ENCODE data around the gene DEPDC1B. TPM values are rescaled to one million over a fixed set of nuclear protein-coding genes. Genes with fewer than 3 reads are reported as not detected.
A peak's percentile ranks its signal among the peaks of the same experiment; 100 is the strongest.

The DEPDC1B gene
- total RNA-seq, 2 experiments from 2014 or later, result 46.7 to 51.1 TPM

GRCh38 chr5:60671899-60672692, 27.9 kb downstream of the DEPDC1B start:
- Mint-ChIP-seq H3K4me1 (no peaks in the 10 kb centered on the region), H3K9me3 (no peaks in the 10 kb centered on the region), H3K27me3 (no peaks in the 10 kb centered on the region), H3K4me3 (no peak overlapping the region), H3K36me3 (ENCODE audit: low read depth) (no peaks in the 10 kb centered on the region), H3K27ac (no peak overlapping the region)
- ChIA-PET POLR2A (no interaction called here), CTCF (no interaction called here)
- DNase-seq, result no peak

GRCh38 chr5:60670749-60671148, 29.2 kb downstream of the DEPDC1B start:
- Mint-ChIP-seq H3K4me1 (no peaks in the 10 kb centered on the region), H3K4me3 (no peak overlapping the region), H3K36me3 (ENCODE audit: low read depth) (peaks cover 5% of the 10 kb centered on the region), H3K27ac (no peak overlapping the region), H3K9me3 (no peaks in the 10 kb centered on the region), H3K27me3 (no peaks in the 10 kb centered on the region)
- ChIA-PET CTCF (interaction anchor here (1.1 kb wide), 1 partner anchor 28 kb away, joined by 3 read pairs; no protein-coding TSS in a partner anchor), POLR2A (no interaction called here)
- no peak for DNase-seq

DNA sequence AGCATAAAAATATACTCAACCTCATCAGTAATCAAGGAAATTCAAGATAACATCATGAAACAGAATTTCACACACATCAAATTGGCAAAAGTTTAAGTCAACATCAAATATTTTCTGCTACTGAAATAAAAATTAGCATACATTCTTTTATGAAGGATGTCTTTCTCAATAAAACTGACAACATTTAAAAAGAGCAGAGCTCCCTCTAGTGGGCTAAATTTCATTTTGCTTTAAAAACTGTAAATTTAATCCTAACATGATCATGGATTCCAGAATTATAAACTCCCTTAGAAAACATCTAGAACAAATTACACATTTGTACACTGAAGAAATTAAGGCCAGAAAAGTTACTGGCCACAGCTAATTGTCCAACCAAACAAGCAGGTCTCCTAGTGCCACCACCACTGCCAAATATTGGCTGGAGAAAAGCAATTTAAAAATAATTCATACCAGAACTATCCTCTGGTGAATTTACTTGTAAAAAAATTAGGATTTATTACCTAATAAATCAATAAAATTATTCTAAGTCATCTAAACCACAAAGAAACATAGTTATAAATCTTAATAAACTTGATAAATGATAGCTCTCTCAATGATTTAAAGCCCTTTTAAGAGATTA, 31.2 kb downstream of the DEPDC1B start:
- peaks cover 5% of the 10 kb centered on the region for H3K36me3 Mint-ChIP-seq (ENCODE audit: low read depth)
- peak; percentile 12 for DNase-seq

DNA sequence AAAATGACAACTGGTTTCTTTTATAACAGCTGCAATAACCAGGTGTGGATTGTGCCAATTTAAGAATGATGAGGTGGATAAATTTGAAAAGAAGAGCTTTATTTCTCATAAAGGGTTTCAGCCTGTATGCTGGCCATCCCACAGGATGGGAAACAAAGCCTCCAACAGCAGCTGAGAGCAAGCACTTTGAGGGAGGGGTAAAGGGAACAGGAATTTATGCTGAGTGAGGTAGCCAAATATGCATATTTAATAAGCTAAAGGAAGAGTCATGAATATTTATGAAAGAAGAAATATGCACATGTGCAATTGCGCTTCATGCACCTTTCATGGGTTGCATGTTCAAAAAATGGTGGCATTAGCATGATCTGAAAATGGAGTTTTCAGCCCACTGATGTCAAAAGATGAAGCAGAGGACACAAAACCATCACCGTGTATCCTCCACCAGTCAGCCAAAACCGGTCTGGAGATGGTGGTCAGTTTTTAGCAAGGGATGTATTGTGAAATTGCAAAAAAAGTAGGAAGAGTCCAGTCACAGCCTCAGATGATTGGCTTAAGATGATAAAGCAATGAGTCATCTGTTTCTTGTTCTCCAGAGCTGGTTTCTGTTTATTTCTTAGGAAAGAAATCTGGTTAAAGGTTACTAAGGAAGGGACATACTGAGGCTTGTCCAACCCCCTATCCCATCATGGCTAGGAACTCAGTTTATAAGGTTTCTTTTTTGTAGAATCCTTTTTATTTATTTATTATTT, 47.9 kb downstream of the DEPDC1B start:
- ChIA-PET POLR2A (no interaction called here), CTCF (no interaction called here)
- no peaks in the 10 kb centered on the region for H3K27me3 Mint-ChIP-seq
- H3K27ac Mint-ChIP-seq, result no peak overlapping the region
- H3K4me3 Mint-ChIP-seq, result no peak overlapping the region
- H3K4me1 Mint-ChIP-seq, result no peaks in the 10 kb centered on the region
- peaks cover 7% of the 10 kb centered on the region for H3K36me3 Mint-ChIP-seq (ENCODE audit: low read depth)
- no peak for DNase-seq
- H3K9me3 Mint-ChIP-seq, result peaks cover 8% of the 10 kb centered on the region

More for the DNA sequence above, 31.2 kb downstream of the DEPDC1B start:
- Mint-ChIP-seq H3K4me1 (no peaks in the 10 kb centered on the region), H3K4me3 (no peak overlapping the region), H3K9me3 (no peaks in the 10 kb centered on the region), H3K27ac (no peak overlapping the region), H3K27me3 (no peaks in the 10 kb centered on the region)
- ChIA-PET POLR2A (no interaction called here), CTCF (interaction anchor here (0.9 to 1.5 kb wide), 4 partner anchors 9 to 276 kb away, joined by 3 to 4 read pairs (median 3); partner anchors contain the start of genes ERCC8 and NDUFAF2)

DNA sequence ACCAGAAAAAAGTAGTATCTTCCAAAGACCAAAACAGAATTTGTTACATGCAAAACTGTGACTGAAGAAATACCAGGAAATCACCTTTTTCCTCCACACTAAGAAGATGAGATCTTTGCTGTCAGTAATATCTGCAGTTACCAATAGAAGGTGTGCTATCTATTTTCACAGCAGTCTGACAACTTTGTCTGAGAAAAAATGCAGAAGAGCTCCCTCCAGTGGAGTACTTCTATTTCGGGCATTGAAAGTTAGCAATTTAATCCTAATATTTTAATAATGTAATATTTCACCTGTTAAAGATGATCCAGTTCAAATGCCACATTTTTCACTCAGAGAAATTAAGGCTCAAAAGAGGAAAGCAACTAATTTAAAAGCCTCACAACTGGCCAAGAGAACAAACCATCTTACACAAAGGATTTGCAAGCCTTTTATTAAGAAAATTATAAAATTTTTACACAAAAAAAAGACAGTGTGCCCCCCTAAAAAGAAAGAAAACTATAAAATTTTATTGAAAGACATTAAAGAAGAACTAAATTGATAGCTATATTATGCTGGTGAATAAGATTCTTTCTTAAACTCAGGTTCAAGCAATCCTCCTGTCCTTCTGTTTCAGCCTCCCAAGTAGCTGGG, 50.6 kb downstream of the DEPDC1B start:
- Mint-ChIP-seq H3K9me3 (no peaks in the 10 kb centered on the region), H3K27me3 (no peaks in the 10 kb centered on the region), H3K4me1 (no peaks in the 10 kb centered on the region), H3K27ac (no peak overlapping the region), H3K36me3 (ENCODE audit: low read depth) (peaks cover 6% of the 10 kb centered on the region), H3K4me3 (no peak overlapping the region)
- ChIA-PET CTCF (no interaction called here), POLR2A (no interaction called here)
- DNase-seq, result peak; percentile 15

GRCh38 chr5:60648175-60648574, 51.8 kb downstream of the DEPDC1B start:
- Mint-ChIP-seq H3K9me3 (no peaks in the 10 kb centered on the region), H3K36me3 (ENCODE audit: low read depth) (peaks cover 16% of the 10 kb centered on the region), H3K27me3 (no peaks in the 10 kb centered on the region), H3K4me3 (no peak overlapping the region), H3K27ac (no peak overlapping the region), H3K4me1 (no peaks in the 10 kb centered on the region)
- DNase-seq, result no peak
- POLR2A ChIA-PET, result no interaction called here
- CTCF ChIA-PET, result no interaction called here

GRCh38 chr5:60640901-60641300, 59.1 kb downstream of the DEPDC1B start:
- Mint-ChIP-seq H3K36me3 (ENCODE audit: low read depth) (peaks cover 59% of the 10 kb centered on the region), H3K27me3 (no peaks in the 10 kb centered on the region), H3K4me3 (no peak overlapping the region)

DNA sequence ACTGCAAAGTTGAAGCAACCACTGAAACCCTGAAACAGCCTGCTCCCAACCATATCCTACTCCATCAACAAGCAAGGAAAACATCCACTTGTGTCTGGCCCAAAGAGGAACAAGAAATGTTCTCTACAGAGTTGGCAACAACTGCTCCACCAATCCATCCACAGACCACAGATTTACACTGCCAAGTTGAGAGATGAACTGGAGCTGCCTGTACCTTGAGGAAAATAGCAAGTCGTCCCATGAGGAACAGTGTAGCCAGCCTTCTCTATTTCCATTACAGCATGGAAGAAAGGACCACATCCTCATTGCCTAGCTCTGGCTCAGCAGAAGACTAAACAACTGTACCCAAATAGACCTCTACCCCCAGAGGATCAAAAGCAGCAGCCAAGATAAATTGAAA, 60.4 kb downstream of the DEPDC1B start:
- no peak for DNase-seq
- CTCF ChIA-PET, result no interaction called here
- no peak overlapping the region for H3K27ac Mint-ChIP-seq
- POLR2A ChIA-PET, result no interaction called here
- H3K4me3 Mint-ChIP-seq, result no peak overlapping the region
- no peaks in the 10 kb centered on the region for H3K27me3 Mint-ChIP-seq
- peaks cover 67% of the 10 kb centered on the region for H3K36me3 Mint-ChIP-seq (ENCODE audit: low read depth)
- H3K4me1 Mint-ChIP-seq, result no peaks in the 10 kb centered on the region
- peaks cover 3% of the 10 kb centered on the region for H3K9me3 Mint-ChIP-seq

More at GRCh38 chr5:60640901-60641300, 59.1 kb downstream of the DEPDC1B start:
- Mint-ChIP-seq H3K9me3 (peaks cover 3% of the 10 kb centered on the region), H3K27ac (no peak overlapping the region), H3K4me1 (no peaks in the 10 kb centered on the region)
- ChIA-PET POLR2A (no interaction called here), CTCF (interaction anchor here (0.7 kb wide), 1 partner anchor 37 kb away, joined by 3 read pairs; no protein-coding TSS in a partner anchor)
- DNase-seq, result no peak

DNA sequence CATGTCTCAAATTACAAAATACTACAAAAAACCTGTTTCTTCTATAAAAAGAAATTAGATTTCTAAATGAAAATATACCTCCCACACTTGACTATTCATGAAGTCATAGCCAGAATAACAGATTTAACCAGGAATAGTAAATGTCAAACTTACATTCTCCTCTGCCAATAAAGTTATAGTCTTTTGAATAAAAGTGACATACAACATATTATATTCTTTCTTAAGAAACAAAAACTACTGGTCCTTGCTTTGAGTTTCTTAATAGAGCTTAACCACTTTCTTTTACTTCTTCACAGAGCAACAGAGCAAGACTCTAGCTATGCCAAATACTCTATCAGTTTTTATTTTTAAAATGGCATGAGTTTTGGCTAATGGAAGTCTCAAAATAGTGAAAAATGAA, 61.7 kb downstream of the DEPDC1B start:
- Mint-ChIP-seq H3K4me1 (no peaks in the 10 kb centered on the region), H3K27ac (no peak overlapping the region), H3K4me3 (no peak overlapping the region), H3K27me3 (no peaks in the 10 kb centered on the region), H3K36me3 (ENCODE audit: low read depth) (peaks cover 61% of the 10 kb centered on the region), H3K9me3 (peaks cover 3% of the 10 kb centered on the region)
- POLR2A ChIA-PET, result no interaction called here
- CTCF ChIA-PET, result no interaction called here
- DNase-seq, result no peak

- peaks cover 54% of the 10 kb centered on the region for H3K36me3 Mint-ChIP-seq (ENCODE audit: low read depth)
- no peaks in the 10 kb centered on the region for H3K27me3 Mint-ChIP-seq
- CTCF ChIA-PET, result no interaction called here
- H3K4me1 Mint-ChIP-seq, result no peaks in the 10 kb centered on the region
- DNase-seq, result no peak
- H3K9me3 Mint-ChIP-seq, result peaks cover 3% of the 10 kb centered on the region
- POLR2A ChIA-PET, result no interaction called here
- no peak overlapping the region for H3K4me3 Mint-ChIP-seq
- no peak overlapping the region for H3K27ac Mint-ChIP-seq
These were observed 63.3 kb downstream of the DEPDC1B start for GRCh38 chr5:60636644-60637043.

GRCh38 chr5:60636001-60636400, 64.0 kb downstream of the DEPDC1B start:
- Mint-ChIP-seq H3K27me3 (no peaks in the 10 kb centered on the region), H3K27ac (no peak overlapping the region), H3K4me1 (no peaks in the 10 kb centered on the region), H3K4me3 (no peak overlapping the region), H3K36me3 (ENCODE audit: low read depth) (peaks cover 54% of the 10 kb centered on the region), H3K9me3 (peaks cover 3% of the 10 kb centered on the region)
- CTCF ChIA-PET, result no interaction called here
- POLR2A ChIA-PET, result no interaction called here
- no peak for DNase-seq

DNA sequence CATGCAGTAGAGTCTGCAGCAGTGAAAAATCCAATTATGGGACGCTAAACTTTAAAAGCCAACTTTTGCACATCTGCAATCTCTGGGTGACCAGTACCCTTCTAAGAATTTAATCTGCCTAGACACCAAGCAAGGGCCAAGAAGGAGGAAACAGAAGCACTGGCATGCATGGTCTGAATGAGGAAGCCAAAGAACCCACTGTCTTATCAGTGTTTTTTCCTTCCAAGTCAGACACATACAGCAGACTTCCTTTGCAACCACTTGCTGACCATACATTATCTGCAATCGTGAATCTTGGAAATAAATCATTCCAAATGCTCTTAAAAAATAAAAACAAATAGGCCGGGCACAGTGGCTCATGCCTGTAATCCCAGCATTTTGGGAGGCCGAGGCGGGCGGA, 65.9 kb downstream of the DEPDC1B start:
- H3K4me1 Mint-ChIP-seq, result no peaks in the 10 kb centered on the region
- no peaks in the 10 kb centered on the region for H3K27me3 Mint-ChIP-seq
- no peak overlapping the region for H3K4me3 Mint-ChIP-seq
- ChIA-PET CTCF (no interaction called here), POLR2A (no interaction called here)
- H3K9me3 Mint-ChIP-seq, result peaks cover 3% of the 10 kb centered on the region
- peaks cover 61% of the 10 kb centered on the region for H3K36me3 Mint-ChIP-seq (ENCODE audit: low read depth)
- no peak overlapping the region for H3K27ac Mint-ChIP-seq
- DNase-seq, result no peak

GRCh38 chr5:60633341-60633740, 66.6 kb downstream of the DEPDC1B start:
- POLR2A ChIA-PET, result no interaction called here
- no peaks in the 10 kb centered on the region for H3K4me1 Mint-ChIP-seq
- no peak overlapping the region for H3K4me3 Mint-ChIP-seq
- H3K27me3 Mint-ChIP-seq, result no peaks in the 10 kb centered on the region
- no peak overlapping the region for H3K27ac Mint-ChIP-seq
- peaks cover 3% of the 10 kb centered on the region for H3K9me3 Mint-ChIP-seq
- CTCF ChIA-PET, result no interaction called here
- no peak for DNase-seq
- H3K36me3 Mint-ChIP-seq (ENCODE audit: low read depth), result peaks cover 59% of the 10 kb centered on the region
